Activated T-cell treated with anti-CD3 and anti-CD28 coated beads for 4 hours (primary cell): Measurements from ENCODE around the gene DPT.

Experiments
- DNase-seq: peaks from one replicate; pipeline ENCODE4 v3.0.0-alpha.2; 2020

Gene DPT

GRCh38 chr1:168734946-168735345, 5.9 kb upstream of the DPT start:
- DNase-seq = no peak

GRCh38 chr1:168734271-168734670, 5.3 kb upstream of the DPT start:
- no peak for DNase-seq

- no peak for DNase-seq
Observed at GRCh38 chr1:168733241-168733640, 4.2 kb upstream of the DPT start.

- no peak for DNase-seq
Observed at GRCh38 chr1:168732736-168733135, 3.7 kb upstream of the DPT start.

GRCh38 chr1:168731244-168731953, 2.4 kb upstream of the DPT start:
- no peak for DNase-seq

- DNase-seq = no peak
Observed at GRCh38 chr1:168729405-168729802, 398 bp upstream of the DPT start.

- DNase-seq = no peak
Observed at GRCh38 chr1:168726719-168727118, 2.3 kb downstream of the DPT start.

- no peak for DNase-seq
Observed at GRCh38 chr1:168726281-168726680, 2.7 kb downstream of the DPT start.

- no peak for DNase-seq
Observed at GRCh38 chr1:168725831-168726230, 3.2 kb downstream of the DPT start.

GRCh38 chr1:168725060-168725459, 3.9 kb downstream of the DPT start:
- no peak for DNase-seq

GRCh38 chr1:168723000-168723399, 6.0 kb downstream of the DPT start:
- DNase-seq = no peak

- no peak for DNase-seq
Observed at GRCh38 chr1:168720839-168721238, 8.2 kb downstream of the DPT start.

- DNase-seq = no peak
Observed at GRCh38 chr1:168719306-168720111, 9.5 kb downstream of the DPT start.

- no peak for DNase-seq
Observed at GRCh38 chr1:168717906-168718891, 10.8 kb downstream of the DPT start.

GRCh38 chr1:168714012-168714411, 15.0 kb downstream of the DPT start:
- DNase-seq = no peak

- DNase-seq = no peak
Observed at GRCh38 chr1:168709405-168710363, 19.3 kb downstream of the DPT start.

GRCh38 chr1:168708698-168709404, 20.2 kb downstream of the DPT start:
- no peak for DNase-seq

GRCh38 chr1:168706391-168706992, 22.5 kb downstream of the DPT start:
- DNase-seq = no peak

- no peak for DNase-seq
Observed at GRCh38 chr1:168700575-168701268, 28.3 kb downstream of the DPT start.

GRCh38 chr1:168698453-168698852, 30.6 kb downstream of the DPT start:
- no peak for DNase-seq
